ENCODE measurements around the gene CALM3.

DNA sequence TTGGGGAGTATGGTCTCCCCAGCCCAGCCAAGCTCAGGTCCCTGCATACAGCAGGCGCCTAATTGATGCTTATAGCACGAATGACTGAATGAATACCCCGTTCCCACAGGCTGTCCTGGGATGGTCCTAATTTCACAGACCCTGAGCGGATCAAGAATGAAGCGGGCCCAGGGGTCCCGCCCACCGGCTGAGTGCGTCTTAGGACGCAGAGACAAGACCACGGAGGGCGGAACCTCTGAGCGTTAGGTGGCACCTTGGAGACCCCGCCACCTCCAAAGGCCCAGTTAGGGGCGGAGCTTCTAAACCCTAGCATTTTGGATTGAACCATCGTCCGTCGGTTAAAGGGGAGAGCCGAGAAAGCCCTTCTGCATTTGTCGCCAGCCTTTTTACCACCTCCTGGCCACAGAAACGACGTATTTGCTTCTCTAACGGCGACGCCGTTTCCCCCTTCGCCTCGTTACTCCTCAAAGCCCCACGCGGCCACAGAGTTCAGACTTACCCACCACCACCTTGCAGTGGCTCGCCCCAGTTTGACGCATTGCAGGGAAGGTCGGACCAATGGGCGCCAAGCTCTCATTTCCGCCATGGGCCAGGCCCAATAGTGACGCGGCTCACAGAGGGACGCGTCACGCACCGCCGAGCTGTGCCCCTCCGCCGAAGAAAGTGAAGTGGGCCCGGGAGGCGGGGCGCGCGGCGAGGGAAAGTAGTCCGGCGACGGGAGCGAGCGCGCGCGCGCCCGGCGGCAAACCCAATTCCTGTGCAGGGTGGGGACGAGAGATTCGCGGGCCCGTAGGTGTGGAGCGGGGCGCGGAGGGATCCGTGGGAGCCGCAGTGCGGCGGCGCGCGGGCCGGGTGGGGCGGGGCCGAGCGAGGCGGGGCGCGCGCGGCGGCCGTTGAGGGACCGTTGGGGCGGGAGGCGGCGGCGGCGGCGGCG, 479 bp upstream of the CALM3 start:
- TF ChIP-seq, protein P1, sequence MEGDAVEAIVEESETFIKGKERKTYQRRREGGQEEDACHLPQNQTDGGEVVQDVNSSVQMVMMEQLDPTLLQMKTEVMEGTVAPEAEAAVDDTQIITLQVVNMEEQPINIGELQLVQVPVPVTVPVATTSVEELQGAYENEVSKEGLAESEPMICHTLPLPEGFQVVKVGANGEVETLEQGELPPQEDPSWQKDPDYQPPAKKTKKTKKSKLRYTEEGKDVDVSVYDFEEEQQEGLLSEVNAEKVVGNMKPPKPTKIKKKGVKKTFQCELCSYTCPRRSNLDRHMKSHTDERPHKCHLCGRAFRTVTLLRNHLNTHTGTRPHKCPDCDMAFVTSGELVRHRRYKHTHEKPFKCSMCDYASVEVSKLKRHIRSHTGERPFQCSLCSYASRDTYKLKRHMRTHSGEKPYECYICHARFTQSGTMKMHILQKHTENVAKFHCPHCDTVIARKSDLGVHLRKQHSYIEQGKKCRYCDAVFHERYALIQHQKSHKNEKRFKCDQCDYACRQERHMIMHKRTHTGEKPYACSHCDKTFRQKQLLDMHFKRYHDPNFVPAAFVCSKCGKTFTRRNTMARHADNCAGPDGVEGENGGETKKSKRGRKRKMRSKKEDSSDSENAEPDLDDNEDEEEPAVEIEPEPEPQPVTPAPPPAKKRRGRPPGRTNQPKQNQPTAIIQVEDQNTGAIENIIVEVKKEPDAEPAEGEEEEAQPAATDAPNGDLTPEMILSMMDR (IDR thresholded peaks at IDR 0.05; ENCODE audit: borderline replicate concordance, extremely low read depth, low read length, poor library complexity, severe bottlenecking), result peak; percentile 3
- no peak for TF ChIP-seq EZH2 (IDR thresholded peaks at IDR 0.05; ENCODE audit: borderline replicate concordance, low read depth, low read length, severe bottlenecking)
